Mucosa of gallbladder (tissue), 1 donor: Measurements from ENCODE around the gene RUNX1. TPM values are rescaled to one million over a fixed set of nuclear protein-coding genes. Genes with fewer than 3 reads are reported as not detected.

Source experiments
- DNase-seq: peaks from one replicate; pipeline ENCODE4 v3.0.0-alpha.2; 2020; ENCODE audit warnings: low spot score
- total RNA-seq: library from RNA; stranded (reverse); gene quantifications from one replicate; pipeline ENCODE4 v1.2.1, GENCODE V29; 2021
- donor health status: DM: no; HTN: no; CAD: no.

Gene RUNX1
- total RNA-seq, 1 donor from 2014 or later: 35.1 TPM

DNA sequence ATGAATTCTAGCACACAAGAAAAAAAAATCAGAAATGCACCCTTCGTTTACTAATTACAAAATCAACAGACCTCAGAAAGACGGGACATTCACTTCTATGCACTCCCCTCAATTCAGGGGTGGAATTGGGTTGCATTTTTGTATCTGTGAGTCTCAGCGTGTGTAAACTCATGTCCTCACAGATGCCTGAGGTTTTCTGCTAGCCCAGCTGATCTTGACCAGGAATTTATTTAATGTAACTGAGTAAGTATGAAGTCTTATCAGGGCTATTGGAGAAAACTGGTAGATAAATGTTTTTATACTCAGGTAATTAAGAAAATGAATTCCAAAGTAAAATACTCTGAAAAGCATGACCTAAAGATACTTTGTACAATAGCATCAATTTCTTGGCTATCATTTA lies 167.7 kb downstream of the RUNX1 start:
- DNase-seq: no peak

- no peak for DNase-seq
Observed at GRCh38 chr21:34880401-34880800, 168.7 kb downstream of the RUNX1 start.

GRCh38 chr21:34878940-34879339 lies 170.2 kb downstream of the RUNX1 start:
- no peak for DNase-seq

DNA sequence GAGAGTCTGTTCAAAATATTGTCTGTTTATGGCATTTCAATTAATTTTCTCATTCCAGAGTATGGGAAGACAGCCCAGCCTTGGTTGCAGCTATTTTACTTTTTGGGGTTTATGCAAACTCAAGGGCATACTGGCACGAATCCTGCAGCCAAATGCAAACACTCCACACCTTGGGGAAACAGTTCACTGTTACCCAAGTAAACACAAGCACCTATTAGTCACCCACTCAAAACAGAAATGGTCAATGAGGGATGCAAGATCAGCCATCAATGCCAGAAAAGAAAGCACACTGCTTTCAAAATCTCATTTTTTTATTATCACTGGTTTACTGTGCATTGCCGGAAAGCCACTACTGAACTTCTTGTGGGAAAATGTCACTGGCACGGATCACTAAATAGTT lies 170.6 kb downstream of the RUNX1 start:
- peak; percentile 56 for DNase-seq

DNA sequence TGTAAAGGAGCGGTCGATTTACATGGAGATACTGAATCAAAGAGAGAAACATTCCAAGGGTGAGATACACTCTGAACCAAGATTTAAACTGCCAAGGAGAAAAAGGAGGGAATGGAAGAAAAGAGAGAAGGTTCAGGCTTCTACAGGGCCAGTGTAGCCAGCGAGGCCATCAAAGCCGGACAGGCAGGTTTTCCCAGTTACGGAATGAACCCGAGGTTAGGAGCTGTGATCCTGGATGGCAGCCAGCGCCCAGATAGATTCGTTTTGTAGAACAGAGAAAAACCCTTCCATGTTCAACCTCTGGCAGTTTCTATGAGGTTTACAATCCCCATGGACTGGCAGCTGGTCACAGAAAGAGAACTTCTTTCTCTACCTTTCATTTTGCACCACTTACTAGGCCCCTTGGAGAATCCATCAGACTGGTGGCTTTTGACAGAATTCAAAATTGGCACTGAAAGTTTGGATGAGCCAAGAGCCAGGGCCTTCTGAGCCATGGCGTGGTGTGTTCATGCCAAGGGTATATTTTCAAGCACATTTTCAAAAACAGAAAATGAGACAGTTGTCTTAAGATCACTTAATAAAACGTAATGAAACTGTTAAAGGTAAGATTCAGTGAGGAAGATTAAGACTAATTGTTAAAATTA lies 171.5 kb downstream of the RUNX1 start:
- peak; percentile 89 for DNase-seq

DNA sequence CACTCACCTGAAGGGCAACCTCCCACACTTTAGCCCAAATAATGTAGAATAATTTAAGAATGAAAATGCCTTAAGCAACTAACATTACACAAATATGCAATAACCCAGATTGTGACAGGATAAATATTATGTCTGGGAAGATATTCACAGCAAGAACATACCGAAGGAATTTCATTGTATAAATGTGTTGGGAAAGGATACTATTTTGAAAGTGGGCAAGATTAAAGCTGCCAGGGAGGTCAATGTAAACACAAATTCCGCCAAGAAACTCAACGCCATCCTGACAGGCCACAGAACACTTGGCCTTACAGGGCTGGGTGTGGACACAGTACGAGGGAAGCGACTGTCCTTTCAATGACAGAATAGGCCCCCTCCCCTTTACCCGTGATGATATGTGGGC lies 173.3 kb downstream of the RUNX1 start:
- no peak for DNase-seq

DNA sequence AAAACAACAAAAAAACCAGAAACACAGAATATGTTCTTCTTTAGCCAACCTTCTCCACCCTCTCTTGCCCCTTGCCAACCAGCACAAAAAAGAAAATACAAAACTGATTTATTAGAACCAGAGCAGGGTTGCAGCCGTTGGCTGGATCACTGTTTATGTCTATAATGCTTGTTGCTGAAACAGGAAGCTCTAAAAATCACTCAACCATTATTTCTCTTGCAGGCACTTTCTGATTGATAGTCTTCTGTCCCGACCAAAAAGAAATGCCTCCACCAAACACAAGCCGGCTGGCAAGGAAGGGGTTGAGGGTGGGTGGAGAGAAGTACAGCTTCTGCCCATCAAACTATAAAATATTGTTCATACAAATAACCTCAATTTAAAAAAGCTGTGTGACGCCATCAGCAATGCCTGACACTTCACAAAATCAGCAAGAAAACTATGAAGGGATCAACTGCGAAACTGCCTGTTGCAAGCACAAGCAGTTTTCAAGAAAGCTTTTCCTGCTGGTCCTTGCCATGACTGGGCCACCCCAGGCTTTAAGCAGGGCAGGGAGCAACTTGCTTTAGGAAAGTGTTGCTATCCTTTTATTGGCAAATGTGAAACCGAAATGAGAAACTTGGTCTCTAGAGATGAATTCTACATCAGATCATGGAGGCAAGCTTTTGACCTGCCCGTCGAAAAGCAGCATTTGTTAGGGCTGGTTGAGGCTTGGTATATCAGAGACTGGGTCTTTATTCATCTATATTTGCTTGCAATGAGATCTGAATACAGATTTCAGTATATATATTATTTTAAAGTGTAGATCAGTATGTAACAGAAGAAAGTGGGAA lies 174.2 kb downstream of the RUNX1 start:
- no peak for DNase-seq

DNA sequence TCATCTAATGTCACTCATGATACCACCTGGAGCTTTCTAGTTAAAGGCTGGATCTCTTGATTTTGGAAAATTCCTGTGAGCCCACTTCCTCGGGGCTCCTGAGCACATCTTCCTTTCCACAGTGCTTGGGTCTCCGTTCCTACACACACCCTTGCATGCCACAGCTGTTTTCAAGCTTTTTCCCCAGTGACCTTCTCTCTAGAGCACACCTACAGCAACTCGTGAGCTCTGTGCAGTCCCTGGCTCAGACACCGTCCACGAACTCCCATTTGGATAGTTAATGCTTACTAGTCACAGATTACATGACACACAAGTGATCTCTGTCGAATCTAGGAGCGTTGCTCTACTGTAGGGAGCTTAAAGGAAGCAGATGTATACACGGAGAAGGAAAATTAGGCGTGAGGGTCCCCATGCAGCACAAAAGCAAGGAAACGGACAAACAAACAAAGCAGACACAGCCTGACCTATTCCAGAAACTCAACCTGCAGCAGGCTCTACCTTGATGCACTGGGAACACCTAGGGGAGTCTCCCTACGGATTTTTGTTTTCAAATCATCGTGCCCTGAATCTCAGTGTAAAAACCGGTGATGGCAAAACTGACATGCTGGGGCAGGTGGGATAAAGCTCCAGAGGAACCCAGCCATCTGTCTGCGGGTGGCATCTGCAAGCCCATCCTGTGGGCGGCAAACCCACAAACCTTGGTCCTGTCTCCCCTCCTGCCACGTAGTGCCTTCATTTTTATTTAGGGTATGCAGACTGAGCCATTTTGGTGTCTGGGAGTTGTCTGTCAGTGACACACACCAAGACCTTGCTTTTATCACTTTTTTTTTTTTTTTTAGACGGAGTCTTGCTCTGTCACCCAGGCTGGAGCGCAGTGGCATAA lies 177.8 kb downstream of the RUNX1 start:
- no peak for DNase-seq

GRCh38 chr21:34870246-34870645 lies 178.9 kb downstream of the RUNX1 start:
- DNase-seq: no peak

GRCh38 chr21:34869545-34869944 lies 179.6 kb downstream of the RUNX1 start:
- DNase-seq: no peak

- no peak for DNase-seq
Observed at GRCh38 chr21:34867785-34868184, 181.3 kb downstream of the RUNX1 start.

DNA sequence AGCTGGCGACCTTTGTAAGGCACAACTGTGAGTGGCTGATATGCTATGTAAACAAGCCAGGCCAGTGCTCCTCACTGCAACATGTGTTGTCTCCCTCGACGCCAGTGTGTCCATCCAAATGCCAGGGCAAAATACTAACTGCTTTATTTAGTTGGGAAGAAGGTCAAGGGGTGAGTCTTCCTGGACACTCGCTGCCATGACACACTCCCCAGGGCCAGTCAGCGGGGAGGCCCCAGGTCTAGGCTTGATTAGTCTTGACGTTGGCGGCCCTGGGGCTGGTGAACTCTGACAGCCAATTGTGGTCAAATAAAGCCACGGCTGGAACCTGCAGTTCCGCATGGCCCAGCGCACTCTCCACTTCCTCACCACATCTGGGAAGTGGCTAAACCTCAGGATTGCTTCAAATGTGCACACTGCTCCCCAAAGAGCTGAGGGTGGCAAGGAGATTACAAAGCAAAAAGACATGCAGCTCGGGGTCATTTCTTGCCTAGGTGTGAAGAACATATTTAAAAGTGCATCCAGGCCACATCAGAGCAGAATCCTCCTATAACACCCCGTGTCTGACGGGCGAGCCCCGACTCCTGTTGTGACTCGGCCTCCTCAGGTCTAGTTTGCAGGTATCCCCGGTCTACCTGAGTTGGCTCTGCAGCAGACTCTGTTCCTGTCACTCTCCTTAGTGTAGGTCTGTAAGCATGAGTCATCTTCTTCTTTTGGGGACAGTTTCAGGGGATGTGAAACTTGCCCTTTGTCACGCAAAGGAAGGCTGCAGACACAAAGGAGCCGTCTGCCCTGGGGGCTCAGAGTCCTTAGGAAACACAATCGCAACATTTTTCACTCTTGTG lies 183.5 kb downstream of the RUNX1 start:
- DNase-seq: peak; percentile 40

GRCh38 chr21:34864370-34865149 lies 184.5 kb downstream of the RUNX1 start:
- no peak for DNase-seq

GRCh38 chr21:34862951-34863350 lies 186.2 kb downstream of the RUNX1 start:
- DNase-seq: no peak

DNA sequence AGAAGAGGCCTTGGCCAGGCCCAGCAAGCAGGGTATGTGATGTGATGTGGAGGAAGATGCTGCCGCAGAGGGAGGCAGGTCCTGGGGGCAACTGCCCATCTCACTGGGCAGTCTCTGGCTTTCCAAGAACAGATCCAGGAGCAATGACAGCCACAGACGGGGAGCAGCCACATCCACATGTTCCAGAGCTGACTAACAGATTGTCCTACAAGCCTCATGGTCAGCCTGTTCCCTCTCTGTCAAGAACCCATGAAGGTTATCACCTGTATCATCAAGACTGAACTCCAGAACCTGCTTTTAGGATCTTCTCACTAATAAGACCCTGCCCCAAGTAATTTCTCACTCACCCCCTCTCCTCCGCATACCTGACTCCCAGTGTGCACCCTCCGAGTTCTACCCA lies 187.8 kb downstream of the RUNX1 start:
- no peak for DNase-seq

DNA sequence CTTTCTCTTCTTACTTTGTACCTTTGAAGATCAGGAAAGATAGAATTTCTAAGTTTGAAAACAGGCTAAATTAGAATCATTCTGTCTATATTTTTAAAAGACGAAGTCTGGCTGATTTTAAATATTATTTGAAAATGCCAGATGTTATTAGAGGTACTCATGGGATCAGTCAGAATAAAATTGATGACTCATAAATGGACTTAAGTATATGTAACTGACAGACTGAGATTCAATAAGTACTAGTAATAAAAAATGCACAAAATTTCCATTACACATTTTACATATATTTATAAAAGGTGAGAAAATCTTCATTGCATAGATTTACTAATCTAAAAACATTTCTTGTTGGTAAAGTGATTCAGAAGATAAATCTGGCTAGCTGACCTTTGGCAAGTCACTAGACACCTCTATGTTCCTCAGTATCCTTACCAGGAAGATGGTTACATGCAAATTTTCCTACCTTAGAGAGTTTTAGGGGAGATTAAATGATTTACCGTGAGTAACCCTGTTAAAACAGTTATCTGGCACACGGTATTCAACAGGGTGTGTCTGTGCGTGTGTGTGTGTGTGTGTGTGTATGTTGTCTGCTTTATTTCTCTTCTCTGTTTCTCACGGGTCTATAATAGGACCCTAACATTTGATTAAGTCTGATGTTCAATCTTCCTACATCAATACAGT lies 189.0 kb downstream of the RUNX1 start:
- DNase-seq: no peak

- DNase-seq: no peak
Observed at GRCh38 chr21:34858559-34858958, 190.5 kb downstream of the RUNX1 start.

GRCh38 chr21:34857874-34858273 lies 191.2 kb downstream of the RUNX1 start:
- DNase-seq: no peak

DNA sequence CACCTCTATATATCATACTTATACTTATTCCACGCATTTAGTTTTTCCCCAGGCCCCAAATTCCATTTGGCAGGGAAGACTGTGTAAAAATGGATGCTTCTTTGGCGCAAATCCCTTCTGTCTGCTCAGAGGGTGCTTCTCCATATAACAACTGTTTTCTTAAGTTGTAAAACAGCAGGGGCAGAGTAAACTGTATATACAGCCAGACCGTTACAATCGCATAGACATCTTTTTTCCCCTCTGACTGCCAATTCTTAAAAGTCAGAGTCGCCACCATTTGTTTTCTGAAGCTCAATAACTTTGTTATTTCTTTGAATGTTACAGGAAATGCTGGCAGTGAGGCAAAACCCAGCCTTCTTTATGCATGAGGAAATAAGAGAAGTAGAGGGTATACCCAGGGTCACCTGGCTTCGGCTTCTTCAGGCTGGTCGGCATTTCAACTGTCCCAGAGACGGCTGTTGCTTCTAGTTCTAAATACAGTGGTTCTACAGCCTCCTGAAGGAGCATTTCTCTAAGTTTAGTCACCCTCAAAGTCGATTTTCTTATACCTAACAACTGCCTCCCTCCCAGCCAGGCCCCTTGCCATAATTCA lies 191.9 kb downstream of the RUNX1 start:
- DNase-seq: no peak

GRCh38 chr21:34852448-34852847 lies 196.7 kb downstream of the RUNX1 start:
- DNase-seq: no peak
